ENCODE results near the gene GC.

GC gene

DNA sequence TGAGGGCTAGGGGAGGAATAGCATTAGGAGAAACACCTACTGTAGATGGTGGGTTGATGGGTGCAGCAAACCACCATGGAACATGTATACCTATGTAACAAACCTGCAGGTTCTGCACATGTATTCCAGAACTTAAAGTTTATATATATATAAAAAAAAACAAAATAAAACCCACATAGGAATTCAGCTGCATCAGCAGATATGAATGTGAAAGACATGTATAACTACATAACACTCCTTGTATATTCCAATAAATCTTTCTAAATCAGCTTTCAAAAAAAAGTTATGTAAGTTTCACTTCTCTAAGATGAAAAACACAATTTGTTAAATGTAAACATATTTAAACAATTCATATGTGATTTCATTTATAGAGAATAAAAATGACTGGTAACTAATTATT lies 6.0 kb downstream of the GC start:
- no peak for DNase-seq (ENCODE audit: low read depth)
- no peak for TF ChIP-seq CTCF (IDR thresholded peaks at IDR 0.05; ENCODE audit: low read depth, low read length, missing control alignments)
- in situ Hi-C loops (cut with HindIII; ENCODE audit: low sequenced_read_pairs), result no loop called here
- no peak overlapping the region for H3K4me3 ChIP-seq (ENCODE audit: low read depth, low read length)

- no peak overlapping the region for H3K4me3 ChIP-seq (ENCODE audit: low read depth, low read length)
- no peak for DNase-seq (ENCODE audit: low read depth)
- no peak for TF ChIP-seq CTCF (IDR thresholded peaks at IDR 0.05; ENCODE audit: low read depth, low read length, missing control alignments)
- in situ Hi-C loops (cut with HindIII; ENCODE audit: low sequenced_read_pairs), result no loop called here
These were observed 8.4 kb downstream of the GC start for GRCh38 chr4:71775449-71775848.

DNA sequence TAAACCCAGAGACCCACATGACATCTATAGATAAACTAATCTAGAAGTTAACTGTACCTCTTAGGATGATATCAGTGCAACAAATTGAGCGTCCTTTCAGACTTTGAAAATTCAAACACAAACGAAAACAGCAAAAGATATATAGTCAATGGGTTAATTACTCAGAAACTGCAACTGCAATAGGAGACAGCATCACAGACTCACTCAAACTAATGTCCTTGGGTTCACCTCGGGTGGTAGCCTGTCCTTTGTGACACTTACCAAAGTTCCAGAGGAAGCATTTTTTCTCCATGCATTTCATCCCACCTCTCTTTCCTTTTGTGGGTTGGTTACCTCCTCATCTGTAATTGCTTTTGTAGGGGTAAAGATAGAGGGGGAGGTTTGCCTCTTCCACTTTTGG lies 9.7 kb downstream of the GC start:
- TF ChIP-seq CTCF (IDR thresholded peaks at IDR 0.05; ENCODE audit: low read depth, low read length, missing control alignments), result no peak
- in situ Hi-C loops (cut with HindIII; ENCODE audit: low sequenced_read_pairs), result no loop called here
- no peak overlapping the region for H3K4me3 ChIP-seq (ENCODE audit: low read depth, low read length)
- DNase-seq (ENCODE audit: low read depth), result no peak

DNA sequence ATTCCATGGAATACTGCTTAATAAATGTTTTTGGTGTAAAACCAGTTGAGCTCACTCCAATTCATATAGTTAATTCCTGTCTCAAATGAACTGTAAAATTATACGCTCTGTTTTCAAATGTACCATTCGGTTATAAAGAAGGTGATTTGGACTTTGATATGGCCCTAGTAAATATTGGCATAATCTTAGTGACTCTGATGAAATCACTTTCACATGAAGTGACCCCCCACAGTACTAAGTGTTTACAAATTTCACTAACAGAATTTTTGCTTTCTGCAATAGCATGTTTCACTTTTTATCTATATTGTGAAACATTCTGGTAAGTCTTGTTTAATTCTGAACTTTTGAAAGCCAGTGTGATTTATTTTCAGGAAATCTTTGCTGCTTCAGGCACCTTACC lies 10.9 kb downstream of the GC start:
- TF ChIP-seq CTCF (IDR thresholded peaks at IDR 0.05; ENCODE audit: low read depth, low read length, missing control alignments), result no peak
- H3K4me3 ChIP-seq (ENCODE audit: low read depth, low read length), result no peak overlapping the region
- in situ Hi-C loops (cut with HindIII; ENCODE audit: low sequenced_read_pairs), result no loop called here
- no peak for DNase-seq (ENCODE audit: low read depth)

GRCh38 chr4:71772592-71772991 lies 11.3 kb downstream of the GC start:
- in situ Hi-C loops (cut with HindIII; ENCODE audit: low sequenced_read_pairs), result no loop called here
- no peak overlapping the region for H3K4me3 ChIP-seq (ENCODE audit: low read depth, low read length)
- TF ChIP-seq CTCF (IDR thresholded peaks at IDR 0.05; ENCODE audit: low read depth, low read length, missing control alignments), result no peak
- no peak for DNase-seq (ENCODE audit: low read depth)

DNA sequence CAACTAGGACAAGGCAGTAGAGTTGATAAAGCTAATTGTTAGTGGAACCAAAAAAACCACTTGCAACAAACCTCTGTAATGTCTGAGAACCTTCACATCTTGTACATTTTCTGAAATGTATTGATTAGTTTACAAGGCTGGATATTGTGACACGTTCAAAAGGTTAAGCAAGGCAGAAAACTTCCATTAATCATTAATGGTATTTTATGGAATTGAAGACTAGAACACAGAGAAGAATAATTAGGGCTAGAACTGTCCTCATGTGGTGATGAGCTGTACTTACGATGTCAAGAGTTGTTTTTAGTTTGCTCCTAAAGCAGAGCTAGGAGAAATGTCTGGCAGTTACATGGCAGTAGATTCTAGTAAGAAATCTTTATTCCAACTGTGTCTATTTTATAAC lies 12.3 kb downstream of the GC start:
- in situ Hi-C loops (cut with HindIII; ENCODE audit: low sequenced_read_pairs), result no loop called here
- no peak for TF ChIP-seq CTCF (IDR thresholded peaks at IDR 0.05; ENCODE audit: low read depth, low read length, missing control alignments)
- no peak for DNase-seq (ENCODE audit: low read depth)
- H3K4me3 ChIP-seq (ENCODE audit: low read depth, low read length), result no peak overlapping the region

GRCh38 chr4:71769434-71769833 lies 14.4 kb downstream of the GC start:
- in situ Hi-C loops (cut with HindIII; ENCODE audit: low sequenced_read_pairs), result no loop called here
- no peak overlapping the region for H3K4me3 ChIP-seq (ENCODE audit: low read depth, low read length)
- no peak for DNase-seq (ENCODE audit: low read depth)
- TF ChIP-seq CTCF (IDR thresholded peaks at IDR 0.05; ENCODE audit: low read depth, low read length, missing control alignments), result no peak

All from astrocyte of the cerebellum (primary cell).